Stomach (tissue), 4 donors: ENCODE data around the gene CALHM3.

Experiments
- EP300 ChIP-seq: sonication (generic); formaldehyde crosslinking; IDR thresholded peaks from one replicate; pipeline ENCODE4 v1.6.1; 2017; ENCODE audit warnings: antibody characterized with exemption
- POLR2A ChIP-seq, 4 donors: fragments of 450-650 bp; IDR thresholded peaks; one replicate each; pipeline ENCODE4 v1.6.1; 2016; ENCODE audit warnings: antibody characterized with exemption in 4 of 4, control low read depth in 2 of 4, mild to moderate bottlenecking in 1 of 4, moderate library complexity in 1 of 4
- POLR2AphosphoS5 ChIP-seq, 3 donors: sonication (generic); formaldehyde crosslinking; IDR thresholded peaks; one replicate each; pipeline ENCODE4 v1.6.1; 2016; ENCODE audit warnings: antibody characterized with exemption in 3 of 3
- TF ChIP-seq, protein P1 (sequence below), 7 experiments: fragments of 450-650 bp in 4 of 7; fragments of 200-600 bp in 3 of 7; sonication (generic) in 3 of 7; IDR thresholded peaks; one replicate each; pipeline ENCODE4 v1.5.1; 2016 to 2019; ENCODE audit warnings: antibody characterized with exemption in 7 of 7, control low read depth in 2 of 7, mild to moderate bottlenecking in 1 of 7

DNA sequence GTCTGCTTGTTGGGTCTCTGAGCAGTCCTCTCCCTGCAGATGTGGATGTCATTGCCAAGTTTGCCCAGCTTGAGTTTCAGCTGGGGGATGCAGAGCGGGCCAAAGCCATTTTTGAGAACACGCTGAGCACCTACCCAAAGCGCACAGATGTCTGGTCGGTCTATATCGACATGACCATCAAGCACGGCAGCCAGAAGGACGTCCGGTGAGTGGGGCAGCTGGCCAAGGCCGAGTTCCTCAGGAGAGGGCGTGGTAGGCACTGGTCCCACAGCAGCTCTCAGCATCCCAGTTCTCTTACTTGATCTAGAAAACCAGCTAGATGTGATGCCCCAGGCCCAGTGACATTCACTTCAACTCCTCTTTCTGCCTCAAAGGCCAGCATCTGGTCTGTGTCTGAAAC lies 34.6 kb downstream of the CALHM3 start:
- TF ChIP-seq POLR2A (IDR thresholded peaks at IDR 0.05) (no peak), POLR2AphosphoS5 (IDR thresholded peaks at IDR 0.05) (no peak), EP300 (no peak)
- TF ChIP-seq, protein P1, sequence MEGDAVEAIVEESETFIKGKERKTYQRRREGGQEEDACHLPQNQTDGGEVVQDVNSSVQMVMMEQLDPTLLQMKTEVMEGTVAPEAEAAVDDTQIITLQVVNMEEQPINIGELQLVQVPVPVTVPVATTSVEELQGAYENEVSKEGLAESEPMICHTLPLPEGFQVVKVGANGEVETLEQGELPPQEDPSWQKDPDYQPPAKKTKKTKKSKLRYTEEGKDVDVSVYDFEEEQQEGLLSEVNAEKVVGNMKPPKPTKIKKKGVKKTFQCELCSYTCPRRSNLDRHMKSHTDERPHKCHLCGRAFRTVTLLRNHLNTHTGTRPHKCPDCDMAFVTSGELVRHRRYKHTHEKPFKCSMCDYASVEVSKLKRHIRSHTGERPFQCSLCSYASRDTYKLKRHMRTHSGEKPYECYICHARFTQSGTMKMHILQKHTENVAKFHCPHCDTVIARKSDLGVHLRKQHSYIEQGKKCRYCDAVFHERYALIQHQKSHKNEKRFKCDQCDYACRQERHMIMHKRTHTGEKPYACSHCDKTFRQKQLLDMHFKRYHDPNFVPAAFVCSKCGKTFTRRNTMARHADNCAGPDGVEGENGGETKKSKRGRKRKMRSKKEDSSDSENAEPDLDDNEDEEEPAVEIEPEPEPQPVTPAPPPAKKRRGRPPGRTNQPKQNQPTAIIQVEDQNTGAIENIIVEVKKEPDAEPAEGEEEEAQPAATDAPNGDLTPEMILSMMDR (IDR thresholded peaks at IDR 0.05) = no peak
